ENCODE data around the gene NEK8. TPM values are rescaled to one million over a fixed set of nuclear protein-coding genes. Genes with fewer than 3 reads are reported as not detected.

NEK8 gene
- total and polyA plus RNA-seq, 8 donors: 2.5 to 9.7 (median 4.4) TPM

GRCh38 chr17:28725166-28725659, 3.4 kb upstream of the NEK8 start:
- H3K36me3 ChIP-seq: peaks cover 0 to 33% (median 23%) of the 10 kb centered on the region in 3 donors
- H3K4me3 ChIP-seq: peak overlapping the region; percentile 25 to 84 (median 52)
- no peak for FAIRE-seq

GRCh38 chr17:28725660-28726225, 2.8 kb upstream of the NEK8 start:
- peak overlapping the region; percentile 25 to 84 (median 52) for H3K4me3 ChIP-seq
- FAIRE-seq (no peak), ATAC-seq (peak; percentile 1 to 24 (median 5)), DNase-seq (peak in 3 of 6 donors; percentile 75 to 91 (median 76))
- 0 to 1% methylated on average over 35 to 45 of the region's 45 CpGs for WGBS, 2 donors
- peaks cover 0 to 33% (median 23%) of the 10 kb centered on the region in 3 donors for H3K36me3 ChIP-seq
- intact Hi-C loops (cut with DNase I): no loop called here
- H3K4me1 ChIP-seq: peaks cover 11 to 33% (median 17%) of the 10 kb centered on the region in 3 donors
- no peak for TF ChIP-seq CTCF (IDR thresholded peaks at IDR 0.05)
- H3K27me3 ChIP-seq: no peaks in the 10 kb centered on the region
- no peaks in the 10 kb centered on the region for H3K9me3 ChIP-seq
- H3K27ac ChIP-seq: peak overlapping the region; percentile 35 to 99 (median 84)

More at GRCh38 chr17:28725166-28725659, 3.4 kb upstream of the NEK8 start:
- Histone ChIP-seq H3K4me1 (peaks cover 11 to 33% (median 18%) of the 10 kb centered on the region in 3 donors), H3K9me3 (no peaks in the 10 kb centered on the region), H3K27ac (peak overlapping the region in 3 of 4 donors; percentile 68 to 99 (median 99)), H3K27me3 (no peaks in the 10 kb centered on the region)
- TF ChIP-seq CTCF (IDR thresholded peaks at IDR 0.05): no peak
- DNase-seq: peak in 2 of 6 donors; percentile 27 to 34
- intact Hi-C loops (cut with DNase I): no loop called here
- no peak for ATAC-seq
- WGBS, 2 donors: 18 to 21% methylated on average over 20 of the region's 20 CpGs

- Histone ChIP-seq H3K36me3 (peaks cover 0 to 31% (median 23%) of the 10 kb centered on the region in 3 donors), H3K9me3 (no peaks in the 10 kb centered on the region), H3K4me1 (peaks cover 8 to 28% (median 12%) of the 10 kb centered on the region in 3 donors), H3K4me3 (peak within 1 kb of the TSS; percentile 25 to 84 (median 68)), H3K27ac (peak within 1 kb of the TSS; percentile 93 to 99 (median 97)), H3K27me3 (no peaks in the 10 kb centered on the region)
- intact Hi-C loops (cut with DNase I): no loop called here
- DNase-seq (peak in 5 of 6 donors; percentile 69 to 85 (median 77)), ATAC-seq (peak; percentile 36 to 47 (median 43)), FAIRE-seq (no peak)
- TF ChIP-seq CTCF (IDR thresholded peaks at IDR 0.05): no peak
- WGBS, 2 donors: 0 to 1% methylated on average over 4 to 49 of the region's 49 CpGs
Observed at GRCh38 chr17:28726226-28726626, 2.4 kb upstream of the NEK8 start, which contains the start of gene TLCD1. Gene TLCD1, minus strand, starts transcription at chr17:28726233. Its CDS starts 136 bp downstream, at chr17:28726097.

GRCh38 chr17:28726627-28727491, 1.7 kb upstream of the NEK8 start:
- peak overlapping the region; percentile 25 to 84 (median 68) for H3K4me3 ChIP-seq
- peak; percentile 98 for TF ChIP-seq CTCF (IDR thresholded peaks at IDR 0.05)
- WGBS, 2 donors: 0 to 1% methylated on average over 57 of the region's 57 CpGs
- peaks cover 0 to 26% (median 23%) of the 10 kb centered on the region in 3 donors for H3K36me3 ChIP-seq
- intact Hi-C loops (cut with DNase I): no loop called here
- H3K4me1 ChIP-seq: peaks cover 2 to 22% (median 6%) of the 10 kb centered on the region in 3 donors
- H3K9me3 ChIP-seq: no peaks in the 10 kb centered on the region
- H3K27me3 ChIP-seq: no peaks in the 10 kb centered on the region
- FAIRE-seq (no peak), DNase-seq (peak; percentile 90 to 97 (median 95)), ATAC-seq (peak; percentile 68 to 83 (median 74))
- peak overlapping the region; percentile 93 to 99 (median 97) for H3K27ac ChIP-seq
